OCI-LY7 (cell line): ENCODE data around the gene MAS1L.

ENCODE experiments used
- CTCF ChIP-seq: fragments of 200-600 bp; sonication (generic); conservative IDR thresholded peaks from 2 replicates; pipeline ENCODE4 v1.5.1; 2014; ENCODE audit warnings: mild to moderate bottlenecking, antibody characterized with exemption, low read length, moderate library complexity, mixed read lengths
- EZH2phosphoT487 ChIP-seq: fragments of 200-600 bp; sonication (generic); IDR thresholded peaks from 2 replicates; pipeline ENCODE4 v1.6.1; 2018; ENCODE audit warnings: low read depth, borderline replicate concordance, mild to moderate bottlenecking, mixed run types, antibody characterized with exemption, low read length, moderate library complexity, mixed read lengths

GRCh38 chr6:29487660-29488059 lies at the start of gene MAS1L:
- TF ChIP-seq CTCF = no peak
- no peak for TF ChIP-seq EZH2phosphoT487
